ENCODE results near the gene CYBRD1. TPM values are rescaled to one million over a fixed set of nuclear protein-coding genes. Genes with fewer than 3 reads are reported as not detected.

CYBRD1 gene
- total RNA-seq (not detected in 2 replicates), polyA plus RNA-seq (0.07 and 0.27 TPM in 2 replicates), polyA minus RNA-seq (0.29 and 2.7 TPM in 2 replicates)
- 2.4 TPM for total RNA-seq (2013)

- no peak within 1 kb of the TSS for H3K27ac Mint-ChIP-seq
- H3K27me3 Mint-ChIP-seq: peaks cover 48% of the 10 kb centered on the region
Observed at GRCh38 chr2:171522052-171522787, at the start of gene CYBRD1. Gene CYBRD1 (plus strand): TSS chr2:171522474. CDS start chr2:171522546, 72 bp downstream.

More at GRCh38 chr2:171522052-171522787, at the start of gene CYBRD1:
- no peaks in the 10 kb centered on the region for H3K9me3 Mint-ChIP-seq (ENCODE audit: insufficient read depth)
- H3K4me3 ChIP-seq (ENCODE audit: control extremely low read depth in 1 of 5, extremely low read depth in 1 of 5, insufficient read depth in 1 of 5, low read depth in 2 of 5, low read length in 4 of 5): peak within 1 kb of the TSS; percentile 21 to 66 (median 47)
- peaks cover 23% of the 10 kb centered on the region for H3K4me1 Mint-ChIP-seq
- no peaks in the 10 kb centered on the region for H4K20me1 ChIP-seq (ENCODE audit: control insufficient read depth, insufficient read depth, low read length, poor library complexity, severe bottlenecking)
- CTCF ChIA-PET: no interaction called here
- H3K9ac ChIP-seq (ENCODE audit: low read length): peak within 1 kb of the TSS; percentile 64
- DNase-seq (peak; percentile 15), ATAC-seq (ENCODE audit: low read depth) (no peak)
- no peaks in the 10 kb centered on the region for H3K9me3 ChIP-seq (ENCODE audit: control extremely low read depth in 1 of 3, control insufficient read depth in 2 of 3, insufficient read depth in 1 of 3, low read length in 2 of 3)
- TF ChIP-seq CTCF (IDR thresholded peaks at IDR 0.05) (no peak), EZH2 (IDR thresholded peaks at IDR 0.05; ENCODE audit: borderline replicate concordance, insufficient read depth, low read depth, low read length, poor library complexity, severe bottlenecking) (no peak)
- intact Hi-C loops (cut with micrococcal nuclease): no loop called here
- H3K4me2 ChIP-seq (replicated peaks; ENCODE audit: low read depth, low read length, poor library complexity, severe bottlenecking): peak within 1 kb of the TSS; percentile 82
- H3K4me3 Mint-ChIP-seq: peak within 1 kb of the TSS; percentile 82
- no peak within 1 kb of the TSS for H3K27ac ChIP-seq (ENCODE audit: low read length in 2 of 2)
- peaks cover 21 to 24% of the 10 kb centered on the region in 2 donors for H3K4me1 ChIP-seq (ENCODE audit: control insufficient read depth in 2 of 2, insufficient read depth in 2 of 2, low read length in 2 of 2)
- WGBS (ENCODE audit: insufficient coverage): under 1% methylated on average over 40 of the region's 45 CpGs
- peak within 1 kb of the TSS; percentile 60 for H2AFZ ChIP-seq (ENCODE audit: insufficient read depth, low read depth, low read length, poor library complexity, severe bottlenecking)
- H3K36me3 ChIP-seq (replicated peaks in 1 of 2; ENCODE audit: control extremely low read depth in 1 of 2, control insufficient read depth in 1 of 2, extremely low read depth in 1 of 2, insufficient read depth in 2 of 2, low read length in 1 of 2): no peaks in the 10 kb centered on the region
- H3K27me3 ChIP-seq (replicated peaks in 1 of 4; ENCODE audit: control extremely low read depth in 1 of 4, control insufficient read depth in 3 of 4, insufficient read depth in 4 of 4, low read length in 3 of 4): peaks cover 0 to 38% (median 22%) of the 10 kb centered on the region in 4 experiments
- POLR2A ChIA-PET: no interaction called here
- H3K79me2 ChIP-seq (ENCODE audit: control insufficient read depth, insufficient read depth, low read length): no peaks in the 10 kb centered on the region
